Caki2 (cell line): ENCODE results near the gene ZNF506. TPM values are rescaled to one million over a fixed set of nuclear protein-coding genes. Genes with fewer than 3 reads are reported as not detected.
"Not testable (repeated sequence)": the region's sequence is repeated elsewhere in the genome, so short reads cannot be mapped to it uniquely, and the experiment has no call there.

Source experiments
- DNase-seq: peaks from one replicate; pipeline ENCODE4 v3.0.0-alpha.2; 2015; ENCODE audit warnings: low read depth
- in situ Hi-C: cut with HindIII; loops from 2 replicates; pipeline ENCODE4 v1.10.0; 2016; ENCODE audit warnings: low sequenced_read_pairs, low pct_unique_long_range_greater_than_20kb, mixed read lengths
- total RNA-seq: library from RNA; depleted of rRNA; stranded (reverse); fragments of >200 nt; shearing (Covaris generic); gene quantifications from 2 replicates; pipeline ENCODE4 v1.2.3, GENCODE V29; 2014; ENCODE audit warnings: low replicate concordance; rRNA removed

Gene ZNF506
- 19.8 and 28.9 TPM in 2 replicates for total RNA-seq

DNA sequence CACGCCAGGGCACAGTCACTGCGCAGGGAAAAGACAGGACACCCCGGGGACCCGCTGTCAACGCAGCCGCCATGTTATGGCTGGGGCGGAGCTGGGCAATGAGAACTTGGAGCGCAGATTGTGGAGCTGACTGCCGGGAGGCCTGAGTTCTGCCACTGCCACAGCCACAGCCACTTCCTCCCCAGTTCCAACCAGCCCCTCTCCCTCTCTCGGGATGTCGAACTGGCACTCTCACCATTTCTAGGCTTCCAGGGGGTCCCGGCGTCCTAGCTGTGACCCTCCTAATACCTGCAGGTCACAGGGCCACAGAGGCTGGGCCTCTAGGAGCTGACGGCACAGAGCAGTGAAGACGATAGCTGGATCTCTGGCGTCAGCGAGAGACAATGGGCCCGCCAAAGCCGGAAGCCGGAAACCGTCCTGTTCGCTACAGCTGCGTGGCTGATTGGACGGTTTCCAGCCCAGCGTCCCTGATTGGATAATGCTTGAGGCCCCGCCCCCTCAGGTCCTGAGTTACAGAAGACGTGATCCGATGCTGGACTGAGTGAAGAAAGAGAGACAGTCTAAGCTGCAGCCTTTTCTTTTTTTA lies at the start of gene ZNF506:
Gene ZNF506 (minus strand): TSS at position 385 of the 586 bp plus-strand sequence. CDS start 147 bp downstream, at position 238.
- DNase-seq, result peak; percentile 96
- in situ Hi-C loops, result no loop called here

DNA sequence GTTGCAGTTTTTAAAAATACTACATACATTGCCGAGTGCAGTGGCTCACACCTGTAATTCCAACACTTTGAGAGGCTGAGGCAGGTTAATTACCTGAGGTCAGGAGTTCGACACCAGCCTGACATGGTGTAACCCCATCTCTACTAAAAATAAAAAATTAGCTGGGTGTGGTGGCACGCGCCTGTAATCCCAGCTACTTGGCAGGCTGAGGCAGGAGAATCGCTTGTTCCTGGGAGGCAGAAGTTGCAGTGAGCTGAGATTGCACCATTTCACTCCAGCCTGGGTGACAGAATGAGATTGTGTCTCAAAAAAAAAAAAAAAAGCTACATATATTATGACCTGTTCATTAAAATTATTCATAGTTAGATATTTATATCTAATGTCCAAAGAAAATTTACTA lies 48.5 kb upstream of the ZNF506 start:
- in situ Hi-C loops, DNase-seq: not testable (repeated sequence)

DNA sequence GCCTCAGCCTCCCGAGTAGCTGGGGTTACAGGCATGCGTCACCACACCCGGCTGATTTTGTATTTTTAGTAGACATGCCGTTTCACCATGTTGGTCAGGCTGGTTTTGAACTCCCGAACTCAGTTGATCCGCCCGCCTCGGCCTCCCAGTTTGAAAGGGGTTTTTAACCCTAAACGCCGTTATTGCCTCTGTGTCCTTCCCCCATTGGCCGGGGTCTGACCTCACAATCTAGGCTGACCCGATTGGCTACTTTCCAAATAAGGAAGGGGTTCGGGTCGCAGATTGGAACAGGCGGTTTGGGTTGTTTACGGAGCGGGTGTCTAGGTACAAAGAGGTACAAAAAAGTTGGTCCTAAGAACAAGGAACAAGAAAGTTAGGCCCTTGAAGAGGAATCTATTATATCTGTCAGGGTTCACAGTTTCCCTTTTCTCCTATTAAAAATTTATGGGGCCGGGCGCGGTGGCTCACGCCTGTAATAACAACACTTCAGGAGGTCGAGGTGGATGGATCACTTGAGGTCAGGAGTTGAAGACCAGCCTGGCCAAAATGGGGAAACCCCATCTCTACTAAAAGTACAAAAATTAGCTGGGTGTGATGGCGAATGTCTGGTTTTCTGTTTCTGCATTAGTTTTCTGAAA lies 45.2 kb upstream of the ZNF506 start:
- peak; percentile 9 for DNase-seq
- in situ Hi-C loops, result no loop called here

DNA sequence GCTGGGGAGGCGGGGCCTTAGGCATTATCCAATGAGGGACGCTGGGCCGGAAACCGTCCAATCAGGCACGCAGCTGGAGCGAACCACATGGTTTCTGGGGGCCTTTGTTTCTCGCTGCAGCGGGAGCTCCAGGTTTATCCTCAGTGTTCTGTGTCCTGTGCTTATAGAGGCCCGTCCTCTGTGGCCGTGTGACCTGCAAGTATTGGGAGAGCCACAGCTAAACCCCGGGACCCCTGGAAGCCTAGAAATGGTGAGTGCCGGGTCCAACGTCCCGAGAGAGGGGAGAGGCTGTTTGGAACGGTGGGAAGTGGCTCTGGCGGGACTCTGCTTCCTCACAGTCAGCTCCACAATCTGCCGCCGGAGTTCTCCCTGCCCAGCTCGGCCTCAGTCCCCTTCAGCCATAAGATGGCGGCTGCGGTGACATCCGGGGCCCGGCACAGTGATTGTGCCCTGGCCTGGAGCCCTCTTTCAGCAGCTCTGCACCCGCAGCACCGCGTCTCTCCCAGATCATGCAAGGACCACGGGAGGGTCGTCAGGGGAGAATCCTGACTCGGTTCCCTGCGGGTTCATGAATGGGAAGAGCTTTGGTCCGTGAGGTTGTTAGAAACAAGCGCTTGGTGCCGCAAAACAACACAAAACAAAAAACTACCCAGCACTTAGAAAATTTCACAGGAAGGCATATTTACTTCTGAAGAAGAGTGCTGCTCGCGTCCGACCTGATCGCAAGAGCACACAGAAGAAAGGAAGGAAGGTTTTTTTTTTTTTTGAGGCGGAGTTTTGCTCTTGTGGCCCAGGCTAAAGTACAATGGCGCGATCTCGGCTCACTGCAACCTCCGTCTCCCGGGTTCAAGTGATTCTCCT lies 44.4 kb upstream of the ZNF506 start, which contains the start of gene ZNF253:
Gene ZNF253 (plus strand): TSS at position 133 of the 861 bp plus-strand sequence. CDS start 115 bp downstream, at position 248.
- in situ Hi-C loops, result no loop called here
- DNase-seq, result peak; percentile 94

- in situ Hi-C loops, result no loop called here
Observed at GRCh38 chr19:19860756-19861390, 39.3 kb upstream of the ZNF506 start.

GRCh38 chr19:19858751-19859150 lies 37.2 kb upstream of the ZNF506 start:
- in situ Hi-C loops, result no loop called here
- no peak for DNase-seq

More at GRCh38 chr19:19860756-19861390, 39.3 kb upstream of the ZNF506 start:
- DNase-seq, result no peak

GRCh38 chr19:19851740-19852139 lies 30.2 kb upstream of the ZNF506 start:
- in situ Hi-C loops, DNase-seq: not testable (repeated sequence)

GRCh38 chr19:19849056-19849455 lies 27.5 kb upstream of the ZNF506 start:
- DNase-seq, result no peak
- in situ Hi-C loops, result no loop called here

DNA sequence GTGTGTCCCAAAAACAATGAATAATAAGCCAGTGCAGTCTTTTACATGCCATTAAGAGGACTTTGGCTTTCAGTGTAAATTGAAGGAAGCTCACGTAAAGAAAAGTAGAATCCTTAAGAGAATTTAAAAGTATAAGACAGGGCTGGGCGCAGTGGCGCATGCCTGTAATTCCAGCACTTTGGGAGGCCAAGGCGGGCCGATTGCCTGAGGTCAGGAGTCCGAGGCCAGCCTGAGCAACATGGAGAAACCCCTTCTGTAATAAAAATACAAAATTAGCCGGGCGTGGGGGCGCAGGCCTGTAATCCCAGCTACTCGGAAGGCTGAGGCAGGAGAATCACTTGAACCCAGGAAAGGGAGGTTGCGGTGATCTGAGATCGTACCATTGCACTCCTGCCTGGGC lies 26.2 kb upstream of the ZNF506 start:
- in situ Hi-C loops, result no loop called here
- DNase-seq, result no peak

DNA sequence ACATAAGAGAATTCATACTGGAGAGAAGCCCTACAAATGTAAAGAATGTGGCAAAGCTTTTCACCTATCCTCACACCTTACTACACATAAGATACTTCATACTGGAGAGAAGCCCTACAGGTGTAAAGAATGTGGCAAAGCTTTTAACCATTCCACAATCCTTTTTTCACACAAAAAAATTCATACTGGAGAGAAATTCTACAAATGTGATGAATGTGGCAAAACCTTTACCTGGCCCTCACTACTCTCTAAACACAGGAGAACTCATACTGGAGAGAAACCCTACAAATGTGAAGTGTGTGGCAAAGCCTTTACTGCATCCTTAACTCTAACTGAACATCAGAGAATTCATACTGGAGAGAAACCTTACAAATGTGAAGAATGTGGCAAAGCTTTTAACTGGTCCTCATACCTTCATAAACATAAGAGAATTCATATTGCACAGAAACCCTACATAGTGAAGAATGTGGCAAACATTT lies 14.0 kb upstream of the ZNF506 start:
- in situ Hi-C loops, result no loop called here
- peak; percentile 9 for DNase-seq

DNA sequence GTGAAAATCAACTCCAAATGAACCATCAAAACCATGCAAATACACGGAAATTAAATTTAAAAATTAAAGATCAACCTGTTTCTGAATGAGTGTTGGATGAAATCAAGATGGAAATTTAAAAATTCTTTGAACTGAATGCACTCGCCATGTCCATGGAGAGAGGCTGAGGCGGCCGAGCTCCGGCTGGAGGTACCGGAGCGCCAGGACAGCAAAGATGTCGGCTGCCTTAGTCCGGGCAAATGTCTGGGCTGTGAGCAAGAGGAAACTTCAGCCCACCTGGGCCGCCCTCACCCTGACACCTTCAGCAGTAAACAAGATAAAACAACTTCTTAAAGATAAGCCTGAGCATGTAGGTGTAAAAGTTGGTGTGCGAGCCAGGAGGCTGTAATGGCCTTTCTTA lies 5.3 kb upstream of the ZNF506 start:
- DNase-seq, result no peak
- in situ Hi-C loops, result no loop called here

- in situ Hi-C loops, result no loop called here
Observed at GRCh38 chr19:19823916-19824315, 2.4 kb upstream of the ZNF506 start.

GRCh38 chr19:19821976-19822375 lies 426 bp upstream of the ZNF506 start:
- in situ Hi-C loops, DNase-seq: not testable (repeated sequence)

More at GRCh38 chr19:19823916-19824315, 2.4 kb upstream of the ZNF506 start:
- no peak for DNase-seq

DNA sequence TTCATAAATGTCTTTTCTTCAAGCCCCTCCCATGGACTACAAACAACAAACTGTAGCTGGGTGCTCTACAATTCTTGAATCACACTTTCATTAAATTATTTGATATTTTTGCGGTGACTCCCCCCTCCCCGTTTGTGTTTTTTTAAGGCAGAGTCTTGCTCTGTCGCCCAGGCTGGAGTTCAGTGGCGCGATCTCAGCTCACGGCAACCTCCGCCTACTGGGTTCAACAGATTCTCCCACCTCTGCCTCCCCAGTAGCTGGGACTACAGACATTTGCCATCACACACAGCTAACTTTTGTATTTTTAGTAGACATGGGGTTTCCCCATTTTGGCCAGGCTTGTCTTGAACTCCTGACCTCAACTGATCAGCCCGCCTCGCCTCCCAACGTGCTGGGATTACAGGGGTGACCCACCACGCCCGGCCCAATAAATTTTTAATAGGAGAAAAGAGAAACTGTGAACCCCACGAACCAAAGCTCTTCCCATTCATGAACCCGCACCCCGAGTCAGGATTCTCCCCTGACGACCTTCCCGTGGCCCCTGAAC lies 703 bp downstream of the ZNF506 start:
- in situ Hi-C loops, result no loop called here
- DNase-seq, result no peak

- DNase-seq, result no peak
- in situ Hi-C loops, result no loop called here
Observed at GRCh38 chr19:19817357-19817756, 4.2 kb downstream of the ZNF506 start.

- DNase-seq, result no peak
- in situ Hi-C loops, result no loop called here
Observed at GRCh38 chr19:19816679-19817078, 4.9 kb downstream of the ZNF506 start.

GRCh38 chr19:19811999-19812398 lies 9.6 kb downstream of the ZNF506 start:
- DNase-seq, in situ Hi-C loops: not testable (repeated sequence)

DNA sequence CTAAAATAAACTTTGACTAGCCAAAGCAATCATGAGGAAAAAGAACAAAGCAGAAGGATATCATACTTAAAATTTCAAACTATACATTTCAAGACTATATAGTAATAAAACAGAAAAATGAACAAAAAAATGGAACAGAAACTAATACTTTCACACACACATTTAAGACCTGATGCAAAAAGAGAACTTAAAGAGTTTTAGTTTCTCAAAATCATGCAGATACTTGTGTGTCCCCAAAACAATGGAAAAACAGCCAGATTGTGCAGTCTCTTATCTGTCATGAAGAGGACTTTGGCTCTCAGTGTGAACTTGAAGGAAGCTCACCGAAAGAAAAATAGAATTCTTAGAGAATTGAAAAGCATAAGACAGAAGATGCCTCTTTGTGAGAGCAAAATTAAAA lies 16.1 kb downstream of the ZNF506 start:
- in situ Hi-C loops, result no loop called here

More for the DNA sequence above, 16.1 kb downstream of the ZNF506 start:
- no peak for DNase-seq
